GM21360 (cell line): Measurements from ENCODE around the gene BAG5.
"Not testable (repeated sequence)": the region's sequence is repeated elsewhere in the genome, so short reads cannot be mapped to it uniquely, and the experiment has no call there.

Source experiments
- ATAC-seq: cut with Tn5 transposase; IDR thresholded peaks from one replicate; pipeline ENCODE4 v1.9.1; 2021; ENCODE audit warnings: mild to moderate bottlenecking, moderate library complexity; ENCODE audit not compliant: unreplicated experiment

The BAG5 gene

GRCh38 chr14:103524002-103524935, 38.2 kb downstream of the BAG5 start:
- no peak for ATAC-seq

GRCh38 chr14:103523575-103523954, 38.9 kb downstream of the BAG5 start:
- ATAC-seq: no peak

GRCh38 chr14:103522649-103523574, 39.5 kb downstream of the BAG5 start, which contains the start of gene CKB:
Gene CKB, minus strand, starts transcription at chr14:103522830. Its CDS starts 337 bp downstream, at chr14:103522493.
- ATAC-seq: no peak

- no peak for ATAC-seq
Measured at GRCh38 chr14:103521951-103522563, 40.4 kb downstream of the BAG5 start.

- no peak for ATAC-seq
Measured at GRCh38 chr14:103521438-103521950, 41.0 kb downstream of the BAG5 start.

GRCh38 chr14:103520657-103521437, 41.6 kb downstream of the BAG5 start:
- ATAC-seq: no peak

GRCh38 chr14:103520269-103520656, 42.2 kb downstream of the BAG5 start:
- ATAC-seq: no peak

GRCh38 chr14:103519837-103520212, 42.6 kb downstream of the BAG5 start:
- no peak for ATAC-seq

GRCh38 chr14:103519043-103519836, 43.2 kb downstream of the BAG5 start:
- no peak for ATAC-seq

GRCh38 chr14:103518422-103519042, 43.9 kb downstream of the BAG5 start:
- ATAC-seq: no peak

GRCh38 chr14:103517721-103518421, 44.6 kb downstream of the BAG5 start:
- no peak for ATAC-seq

- ATAC-seq: no peak
Measured at GRCh38 chr14:103517174-103517566, 45.3 kb downstream of the BAG5 start.

GRCh38 chr14:103516426-103517173, 45.9 kb downstream of the BAG5 start:
- ATAC-seq: no peak

- ATAC-seq: no peak
Measured at GRCh38 chr14:103514596-103515421, 47.6 kb downstream of the BAG5 start.

GRCh38 chr14:103512701-103513611, 49.5 kb downstream of the BAG5 start:
- no peak for ATAC-seq

GRCh38 chr14:103512180-103512579, 50.3 kb downstream of the BAG5 start:
- ATAC-seq: not testable (repeated sequence)
